Measurements from ENCODE around the gene TIMM13.
A peak's percentile ranks its signal among the peaks of the same experiment; 100 is the strongest.
"Not testable (repeated sequence)": the region's sequence is repeated elsewhere in the genome, so short reads cannot be mapped to it uniquely, and the experiment has no call there.

TIMM13 gene

GRCh38 chr19:2463694-2464093 is 36.3 kb upstream of the TIMM13 start:
- H3K27me3 ChIP-seq (ENCODE audit: control insufficient read depth, insufficient read depth, low read length); DNase-seq (ENCODE audit: low read depth, low spot score); H3K4me3 ChIP-seq (ENCODE audit: low read length); H3K4me1 ChIP-seq (ENCODE audit: control insufficient read depth, insufficient read depth, low read length); H3K36me3 ChIP-seq (ENCODE audit: control insufficient read depth, insufficient read depth, low read length); H3K27ac ChIP-seq (ENCODE audit: low read length); H3K9me3 ChIP-seq (ENCODE audit: control insufficient read depth, insufficient read depth, low read length): not testable (repeated sequence)
- WGBS (ENCODE audit: insufficient coverage, insufficient read length): no CpG with 5 or more reads among the region's 5 CpGs

GRCh38 chr19:2462635-2463421 is 35.4 kb upstream of the TIMM13 start:
- peak; percentile 99 for DNase-seq (ENCODE audit: low read depth, low spot score)
- H3K36me3 ChIP-seq (ENCODE audit: control insufficient read depth, insufficient read depth, low read length): no peaks in the 10 kb centered on the region
- WGBS (ENCODE audit: insufficient coverage, insufficient read length): no CpG with 5 or more reads among the region's 46 CpGs
- no peak overlapping the region for H3K27ac ChIP-seq (ENCODE audit: low read length)
- H3K4me1 ChIP-seq (ENCODE audit: control insufficient read depth, insufficient read depth, low read length): no peaks in the 10 kb centered on the region
- H3K9me3 ChIP-seq (ENCODE audit: control insufficient read depth, insufficient read depth, low read length): no peaks in the 10 kb centered on the region
- H3K4me3 ChIP-seq (ENCODE audit: low read length): peak overlapping the region; percentile 58; the same call in 1 of the 2 replicates
- H3K27me3 ChIP-seq (ENCODE audit: control insufficient read depth, insufficient read depth, low read length): no peaks in the 10 kb centered on the region

- H3K4me3 ChIP-seq (ENCODE audit: low read length): peak overlapping the region; percentile 58; the same call in 1 of the 2 replicates
- H3K27me3 ChIP-seq (ENCODE audit: control insufficient read depth, insufficient read depth, low read length): no peaks in the 10 kb centered on the region
- no CpG with 5 or more reads among the region's 62 CpGs for WGBS (ENCODE audit: insufficient coverage, insufficient read length)
- H3K4me1 ChIP-seq (ENCODE audit: control insufficient read depth, insufficient read depth, low read length): no peaks in the 10 kb centered on the region
- DNase-seq (ENCODE audit: low read depth, low spot score): no peak
- no peaks in the 10 kb centered on the region for H3K9me3 ChIP-seq (ENCODE audit: control insufficient read depth, insufficient read depth, low read length)
- no peak overlapping the region for H3K27ac ChIP-seq (ENCODE audit: low read length)
- no peaks in the 10 kb centered on the region for H3K36me3 ChIP-seq (ENCODE audit: control insufficient read depth, insufficient read depth, low read length)
Observed at GRCh38 chr19:2461751-2462634, 34.6 kb upstream of the TIMM13 start.

- no peaks in the 10 kb centered on the region for H3K9me3 ChIP-seq (ENCODE audit: control insufficient read depth, insufficient read depth, low read length)
- WGBS (ENCODE audit: insufficient coverage, insufficient read length): no CpG with 5 or more reads among the region's 1 CpG
- no peak for DNase-seq (ENCODE audit: low read depth, low spot score)
- no peaks in the 10 kb centered on the region for H3K4me1 ChIP-seq (ENCODE audit: control insufficient read depth, insufficient read depth, low read length)
- no peaks in the 10 kb centered on the region for H3K27me3 ChIP-seq (ENCODE audit: control insufficient read depth, insufficient read depth, low read length)
- H3K4me3 ChIP-seq (ENCODE audit: low read length): no peak overlapping the region
- H3K27ac ChIP-seq (ENCODE audit: low read length): no peak overlapping the region
- no peaks in the 10 kb centered on the region for H3K36me3 ChIP-seq (ENCODE audit: control insufficient read depth, insufficient read depth, low read length)
Observed at GRCh38 chr19:2460245-2460644, 32.9 kb upstream of the TIMM13 start.

- H3K4me1 ChIP-seq (ENCODE audit: control insufficient read depth, insufficient read depth, low read length); H3K4me3 ChIP-seq (ENCODE audit: low read length): not testable (repeated sequence)
- WGBS (ENCODE audit: insufficient coverage, insufficient read length): no CpG with 5 or more reads among the region's 10 CpGs
Observed at GRCh38 chr19:2458776-2459175, 31.4 kb upstream of the TIMM13 start.

GRCh38 chr19:2458054-2458453 is 30.7 kb upstream of the TIMM13 start:
- Histone ChIP-seq H3K27me3 (ENCODE audit: control insufficient read depth, insufficient read depth, low read length) (no peaks in the 10 kb centered on the region), H3K4me3 (ENCODE audit: low read length) (no peak overlapping the region), H3K36me3 (ENCODE audit: control insufficient read depth, insufficient read depth, low read length) (no peaks in the 10 kb centered on the region), H3K27ac (ENCODE audit: low read length) (no peak overlapping the region), H3K9me3 (ENCODE audit: control insufficient read depth, insufficient read depth, low read length) (no peaks in the 10 kb centered on the region), H3K4me1 (ENCODE audit: control insufficient read depth, insufficient read depth, low read length) (peaks cover 3% of the 10 kb centered on the region)
- WGBS (ENCODE audit: insufficient coverage, insufficient read length): no CpG with 5 or more reads among the region's 5 CpGs
- DNase-seq (ENCODE audit: low read depth, low spot score): no peak

More at GRCh38 chr19:2458776-2459175, 31.4 kb upstream of the TIMM13 start:
- H3K9me3 ChIP-seq (ENCODE audit: control insufficient read depth, insufficient read depth, low read length); H3K27me3 ChIP-seq (ENCODE audit: control insufficient read depth, insufficient read depth, low read length); H3K36me3 ChIP-seq (ENCODE audit: control insufficient read depth, insufficient read depth, low read length); DNase-seq (ENCODE audit: low read depth, low spot score); H3K27ac ChIP-seq (ENCODE audit: low read length): not testable (repeated sequence)

GRCh38 chr19:2457394-2458037 is 30.1 kb upstream of the TIMM13 start:
- no peak for DNase-seq (ENCODE audit: low read depth, low spot score)
- WGBS (ENCODE audit: insufficient coverage, insufficient read length): no CpG with 5 or more reads among the region's 8 CpGs
- Histone ChIP-seq H3K4me3 (ENCODE audit: low read length) (no peak overlapping the region), H3K9me3 (ENCODE audit: control insufficient read depth, insufficient read depth, low read length) (no peaks in the 10 kb centered on the region), H3K36me3 (ENCODE audit: control insufficient read depth, insufficient read depth, low read length) (no peaks in the 10 kb centered on the region), H3K27ac (ENCODE audit: low read length) (no peak overlapping the region), H3K27me3 (ENCODE audit: control insufficient read depth, insufficient read depth, low read length) (no peaks in the 10 kb centered on the region), H3K4me1 (ENCODE audit: control insufficient read depth, insufficient read depth, low read length) (peaks cover 4% of the 10 kb centered on the region)

GRCh38 chr19:2455851-2456570 is 28.6 kb upstream of the TIMM13 start:
- H3K4me3 ChIP-seq (ENCODE audit: low read length): peak overlapping the region; percentile 98
- no peak for DNase-seq (ENCODE audit: low read depth, low spot score)
- peaks cover 4% of the 10 kb centered on the region for H3K4me1 ChIP-seq (ENCODE audit: control insufficient read depth, insufficient read depth, low read length)
- WGBS (ENCODE audit: insufficient coverage, insufficient read length): no CpG with 5 or more reads among the region's 62 CpGs
- H3K27ac ChIP-seq (ENCODE audit: low read length): no peak overlapping the region
- H3K27me3 ChIP-seq (ENCODE audit: control insufficient read depth, insufficient read depth, low read length): no peaks in the 10 kb centered on the region
- H3K9me3 ChIP-seq (ENCODE audit: control insufficient read depth, insufficient read depth, low read length): no peaks in the 10 kb centered on the region
- no peaks in the 10 kb centered on the region for H3K36me3 ChIP-seq (ENCODE audit: control insufficient read depth, insufficient read depth, low read length)

- no CpG with 5 or more reads among the region's 14 CpGs for WGBS (ENCODE audit: insufficient coverage, insufficient read length)
- no peaks in the 10 kb centered on the region for H3K27me3 ChIP-seq (ENCODE audit: control insufficient read depth, insufficient read depth, low read length)
- no peak overlapping the region for H3K27ac ChIP-seq (ENCODE audit: low read length)
- peak overlapping the region; percentile 98; the same call in 1 of the 2 replicates for H3K4me3 ChIP-seq (ENCODE audit: low read length)
- peaks cover 4% of the 10 kb centered on the region for H3K4me1 ChIP-seq (ENCODE audit: control insufficient read depth, insufficient read depth, low read length)
- H3K36me3 ChIP-seq (ENCODE audit: control insufficient read depth, insufficient read depth, low read length): 0 out of 2 replicates have a peak, but pooled peaks cover under 1% of the 10 kb centered on the region
- no peak for DNase-seq (ENCODE audit: low read depth, low spot score)
- no peaks in the 10 kb centered on the region for H3K9me3 ChIP-seq (ENCODE audit: control insufficient read depth, insufficient read depth, low read length)
Observed at GRCh38 chr19:2454962-2455850, 27.8 kb upstream of the TIMM13 start.
